GM18951 (cell line): ENCODE measurements around the gene TSKU.

Experiments used
- POLR2A ChIP-seq: IDR thresholded peaks from 4 replicates; pipeline ENCODE4 v1.6.1; 2011; ENCODE audit warnings: mild to moderate bottlenecking; ENCODE audit not compliant: insufficient read length, insufficient read depth; ENCODE audit errors: extremely low read depth
- in situ Hi-C: fragments of 300-500 bp; cut with MboI; formaldehyde crosslinking; loops from one replicate; pipeline ENCODE4 v1.12.0; 2022; ENCODE audit warnings: low sequenced_read_pairs, mixed read lengths, inconsistent platforms; ENCODE audit not compliant: unreplicated experiment

TSKU gene

GRCh38 chr11:76745561-76746207 lies 37.5 kb upstream of the TSKU start:
- TF ChIP-seq POLR2A = no peak
- in situ Hi-C loops = no loop called here

GRCh38 chr11:76747153-76747914 lies 35.8 kb upstream of the TSKU start:
- in situ Hi-C loops = no loop called here

DNA sequence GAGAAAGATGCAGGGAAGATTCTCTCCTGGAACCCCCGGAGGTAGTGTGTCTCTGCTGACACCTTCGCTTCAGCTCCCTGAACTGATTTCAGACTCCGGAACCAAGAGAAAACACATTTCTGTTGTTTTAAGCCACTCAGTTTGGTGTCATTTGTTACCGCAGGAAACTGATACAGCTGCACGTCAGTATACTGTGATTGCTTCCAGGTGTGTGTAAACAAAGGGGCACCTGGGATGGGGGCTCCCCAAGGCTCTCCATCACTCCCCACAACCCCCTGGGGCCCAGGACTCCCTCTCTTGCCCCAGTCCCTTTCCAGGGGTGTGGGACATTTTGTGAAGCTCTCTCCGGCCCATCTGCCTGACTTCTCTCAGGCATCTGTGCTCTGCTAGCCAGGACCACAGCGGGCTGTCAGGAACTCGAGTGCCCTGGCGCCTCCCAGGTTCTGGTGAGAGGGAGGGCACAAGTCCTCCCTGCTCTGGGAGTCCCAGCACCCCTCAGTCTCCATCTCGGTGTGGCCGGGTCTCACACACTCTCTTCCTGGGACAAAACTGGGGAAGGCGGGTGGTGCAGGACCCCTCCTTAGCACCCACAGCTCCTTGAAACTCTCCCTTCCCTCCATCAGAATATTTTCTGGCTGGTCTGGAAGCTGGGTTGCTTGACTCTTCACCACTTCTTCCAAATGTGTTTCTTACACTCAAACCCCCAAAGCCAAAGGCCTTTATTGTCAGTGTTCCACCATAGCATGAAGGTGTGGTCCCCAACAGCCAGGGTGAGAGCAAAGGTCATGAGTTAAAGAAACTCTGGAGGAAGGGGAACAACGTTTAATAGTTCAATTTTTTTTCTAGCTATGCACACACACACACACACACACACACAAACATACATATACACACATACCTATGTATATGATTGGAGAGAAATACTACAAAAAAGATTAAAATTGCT lies 35.0 kb upstream of the TSKU start:
- no peak for TF ChIP-seq POLR2A
- in situ Hi-C loops = no loop called here

More at GRCh38 chr11:76747153-76747914, 35.8 kb upstream of the TSKU start:
- TF ChIP-seq POLR2A = no peak

DNA sequence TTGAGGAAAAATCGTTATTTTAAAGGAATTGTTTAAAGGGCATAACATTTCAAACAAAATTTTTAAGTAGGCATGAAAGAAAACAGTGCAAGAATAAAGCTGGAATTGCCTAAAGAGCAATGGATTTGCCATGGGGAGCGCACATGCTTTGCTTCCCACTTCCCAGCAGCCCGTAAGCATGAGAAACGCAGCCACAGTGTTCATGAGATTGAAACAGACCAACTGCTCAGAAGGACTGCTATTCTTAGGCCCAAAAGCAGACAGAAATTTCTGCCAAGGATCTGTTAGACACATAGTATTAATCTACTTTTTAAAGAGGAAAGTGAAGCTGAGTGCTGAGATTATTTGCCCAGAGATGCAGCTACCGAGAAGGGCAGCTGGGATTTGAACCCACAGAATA lies 34.2 kb upstream of the TSKU start:
- TF ChIP-seq POLR2A = no peak
- in situ Hi-C loops = no loop called here

DNA sequence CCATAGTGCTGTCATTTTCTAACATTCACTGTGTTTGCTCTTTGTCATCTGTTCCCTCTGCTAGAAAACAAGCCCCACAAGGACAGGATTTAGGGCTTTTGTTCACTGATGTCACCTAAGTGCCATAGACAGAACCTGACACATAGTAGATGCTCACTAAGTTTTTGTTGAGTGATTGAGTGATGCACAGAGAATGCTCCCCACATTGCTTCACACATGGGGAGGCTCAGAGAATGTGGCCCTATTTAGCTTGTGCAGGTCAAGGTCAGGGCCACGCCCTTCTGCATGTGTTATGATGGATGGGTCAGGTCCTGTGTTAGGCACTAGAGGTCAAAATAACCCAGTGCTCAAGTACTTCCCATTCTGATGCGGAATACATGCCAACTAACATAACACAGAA lies 33.1 kb upstream of the TSKU start:
- no peak for TF ChIP-seq POLR2A
- in situ Hi-C loops = no loop called here

DNA sequence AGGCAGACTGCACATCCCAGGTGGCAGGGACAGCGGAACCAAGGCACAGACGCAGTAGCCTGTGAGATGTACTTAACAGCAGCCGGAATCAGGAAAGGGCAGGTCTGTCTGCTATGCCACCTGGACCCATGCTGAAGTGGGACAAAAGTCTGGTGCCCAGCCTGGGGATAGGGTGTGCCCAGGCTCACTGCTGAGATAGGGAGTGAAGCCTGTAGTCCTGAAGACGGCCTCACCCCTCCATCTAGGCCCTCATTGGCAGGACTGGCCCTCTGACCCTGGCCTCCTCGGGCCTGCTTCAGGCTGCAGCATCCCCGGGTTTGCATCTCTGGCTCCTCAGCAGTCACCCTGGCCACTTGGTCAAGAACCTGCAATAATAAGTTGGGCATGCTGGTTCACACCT lies 32.4 kb upstream of the TSKU start:
- in situ Hi-C loops = no loop called here
- TF ChIP-seq POLR2A = no peak

- in situ Hi-C loops = no loop called here
- no peak for TF ChIP-seq POLR2A
Measured at GRCh38 chr11:76752321-76753143, 30.6 kb upstream of the TSKU start.

- TF ChIP-seq POLR2A = no peak
- in situ Hi-C loops = no loop called here
Measured at GRCh38 chr11:76753449-76753848, 29.7 kb upstream of the TSKU start.

DNA sequence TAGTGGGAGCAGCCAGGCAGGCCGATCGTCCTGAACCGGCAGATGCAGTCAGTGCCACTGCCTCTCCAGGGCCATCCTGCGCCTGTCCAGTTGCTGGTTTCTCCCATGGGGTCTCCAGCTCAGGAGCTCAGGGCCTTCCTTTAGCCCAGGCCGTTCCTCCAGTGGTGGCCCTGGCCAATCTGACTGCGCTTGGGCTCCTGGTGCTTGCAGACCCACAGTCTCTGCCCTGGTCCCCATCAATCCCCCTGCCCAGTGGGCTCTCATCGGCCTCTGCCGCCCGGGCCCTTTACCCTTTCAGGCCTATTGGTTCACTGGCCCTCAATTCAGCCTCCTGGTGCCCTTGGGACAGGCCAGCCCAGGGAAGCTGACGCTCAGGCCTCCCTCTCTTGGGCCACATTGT lies 29.2 kb upstream of the TSKU start:
- in situ Hi-C loops = no loop called here
- no peak for TF ChIP-seq POLR2A

DNA sequence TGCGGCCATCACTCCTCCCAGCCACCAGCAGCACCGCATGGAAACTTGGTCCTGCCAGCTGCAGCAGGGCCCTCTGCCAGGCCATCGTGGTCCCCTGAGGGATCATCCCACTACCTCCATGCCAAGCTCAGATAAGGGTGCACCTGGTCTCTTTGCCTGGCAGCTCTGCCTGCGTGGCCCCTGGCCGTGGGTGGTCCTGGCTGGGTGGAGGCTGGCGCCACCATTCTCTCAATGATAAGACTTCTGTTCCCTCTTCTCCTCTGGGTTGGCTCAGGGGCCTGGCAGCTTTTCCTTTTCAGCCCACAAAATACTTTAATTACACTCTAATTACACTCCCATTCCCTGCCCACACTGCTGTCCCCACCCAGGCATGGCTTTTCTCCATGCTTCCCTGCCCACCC lies 26.8 kb upstream of the TSKU start:
- in situ Hi-C loops = no loop called here
- TF ChIP-seq POLR2A = no peak

- TF ChIP-seq POLR2A = no peak
- in situ Hi-C loops = no loop called here
Measured at GRCh38 chr11:76758311-76758710, 24.8 kb upstream of the TSKU start.

DNA sequence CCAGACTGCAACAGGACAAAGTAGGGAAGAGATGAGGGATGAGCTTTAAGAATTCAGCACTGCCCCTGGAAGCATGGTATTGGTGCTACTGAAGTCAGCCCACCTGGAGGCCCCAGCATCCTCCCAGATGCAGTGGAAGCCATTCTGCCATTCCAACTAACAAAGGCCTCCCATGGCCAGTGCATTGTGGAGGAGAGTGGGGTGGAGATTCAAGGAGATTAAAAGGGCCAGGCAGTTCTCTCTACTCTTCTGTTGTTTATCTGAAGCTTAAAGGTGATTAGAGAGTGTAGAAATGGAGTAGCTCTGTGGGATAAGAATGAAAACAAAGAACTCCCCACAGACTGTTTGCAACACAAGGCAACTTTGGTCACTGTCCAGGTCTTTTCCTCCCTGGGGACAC lies 24.1 kb upstream of the TSKU start:
- no peak for TF ChIP-seq POLR2A
- in situ Hi-C loops = no loop called here
